ENCODE data around the gene PKN2.

PKN2 gene

GRCh38 chr1:88799491-88799890 lies 115.4 kb downstream of the PKN2 start:
- DNase-seq (ENCODE audit: low read depth in 2 of 2) = no peak
- no peak overlapping the region for H3K4me3 ChIP-seq (replicated peaks in 1 of 2; ENCODE audit: low read depth in 2 of 2, low read length in 2 of 2)
- TF ChIP-seq CTCF (IDR thresholded peaks at IDR 0.05; ENCODE audit: low read depth, low read length) = no peak

GRCh38 chr1:88800382-88801051 lies 116.4 kb downstream of the PKN2 start:
- H3K4me3 ChIP-seq (replicated peaks in 1 of 2; ENCODE audit: low read depth in 2 of 2, low read length in 2 of 2) = no peak overlapping the region
- DNase-seq (ENCODE audit: low read depth in 2 of 2) = peak; percentile 21 to 70
- TF ChIP-seq CTCF (IDR thresholded peaks at IDR 0.05; ENCODE audit: low read depth, low read length) = peak; percentile 77

- H3K4me3 ChIP-seq (replicated peaks in 1 of 2; ENCODE audit: low read depth in 2 of 2, low read length in 2 of 2) = no peak overlapping the region
Observed at GRCh38 chr1:88801575-88802208, 117.6 kb downstream of the PKN2 start.

GRCh38 chr1:88802404-88802803 lies 118.3 kb downstream of the PKN2 start:
- TF ChIP-seq CTCF (IDR thresholded peaks at IDR 0.05; ENCODE audit: low read depth, low read length) = no peak
- DNase-seq (ENCODE audit: low read depth in 2 of 2) = peak in 1 of 2 donors; percentile 53
- no peak overlapping the region for H3K4me3 ChIP-seq (replicated peaks in 1 of 2; ENCODE audit: low read depth in 2 of 2, low read length in 2 of 2)

More at GRCh38 chr1:88801575-88802208, 117.6 kb downstream of the PKN2 start:
- peak; percentile 1 to 61 for DNase-seq (ENCODE audit: low read depth in 2 of 2)
- TF ChIP-seq CTCF (IDR thresholded peaks at IDR 0.05; ENCODE audit: low read depth, low read length) = no peak

GRCh38 chr1:88802950-88803349 lies 118.9 kb downstream of the PKN2 start:
- peak; percentile 19 to 70 for DNase-seq (ENCODE audit: low read depth in 2 of 2)
- no peak overlapping the region for H3K4me3 ChIP-seq (replicated peaks in 1 of 2; ENCODE audit: low read depth in 2 of 2, low read length in 2 of 2)
- TF ChIP-seq CTCF (IDR thresholded peaks at IDR 0.05; ENCODE audit: low read depth, low read length) = no peak

GRCh38 chr1:88803444-88803843 lies 119.4 kb downstream of the PKN2 start:
- no peak for DNase-seq (ENCODE audit: low read depth in 2 of 2)
- TF ChIP-seq CTCF (IDR thresholded peaks at IDR 0.05; ENCODE audit: low read depth, low read length) = no peak
- no peak overlapping the region for H3K4me3 ChIP-seq (replicated peaks in 1 of 2; ENCODE audit: low read depth in 2 of 2, low read length in 2 of 2)
